Adrenal gland (tissue), 5 donors: ENCODE measurements around the gene CLMN.

Source experiments
- CTCF ChIP-seq, 6 experiments: fragments of 450-650 bp in 4 of 6; fragments of 200-600 bp in 2 of 6; sonication (generic) in 1 of 6; IDR thresholded peaks; 1 replicate in 5 of 6; 2 replicates in 1 of 6; pipeline versions ENCODE4 v1.5.1 to v1.8.0; 2016 to 2021; ENCODE audit warnings: antibody characterized with exemption in 6 of 6, mild to moderate bottlenecking in 2 of 6, moderate library complexity in 1 of 6
- POLR2A ChIP-seq, 2 donors: fragments of 450-650 bp; IDR thresholded peaks; one replicate each; pipeline ENCODE4 v1.6.1; 2017; ENCODE audit warnings: antibody characterized with exemption in 2 of 2, mild to moderate bottlenecking in 2 of 2, moderate library complexity in 1 of 2
- donor health status: DM: no; HTN: no; CAD: no.

- no peak for TF ChIP-seq POLR2A (IDR thresholded peaks at IDR 0.05)
- no peak for TF ChIP-seq CTCF (IDR thresholded peaks at IDR 0.05)
These were observed 84.4 kb downstream of the CLMN start for GRCh38 chr14:95235351-95235750.
